Naive B cell (primary cell): ENCODE measurements around the gene NPPA. TPM values are rescaled to one million over a fixed set of nuclear protein-coding genes. Genes with fewer than 3 reads are reported as not detected.

ENCODE experiments used
- ATAC-seq, 2 donors: fragments of 150-1000 bp; cut with Tn5 transposase; 2 replicates each; pipeline ENCODE4 v1.10.0; 2021; ENCODE audit warnings: low read depth in 2 of 2, mild to moderate bottlenecking in 2 of 2, moderate library complexity in 2 of 2
- DNase-seq: peaks from one replicate; pipeline ENCODE4 v3.0.0; 2022
- H3K27ac Mint-ChIP-seq, 6 donors: one replicate each; pipeline ENCODE4 v1.8.0; 2020 to 2022; ENCODE audit warnings: mild to moderate bottlenecking in 6 of 6, mixed read lengths in 6 of 6, moderate library complexity in 5 of 6, inconsistent platforms in 2 of 6
- H3K27me3 Mint-ChIP-seq, 3 donors: one replicate each; pipeline ENCODE4 v1.8.0; 2021 to 2022; ENCODE audit warnings: mixed read lengths in 3 of 3, mild to moderate bottlenecking in 1 of 3
- H3K36me3 Mint-ChIP-seq, 2 donors: one replicate each; pipeline ENCODE4 v1.8.0; 2020 to 2022; ENCODE audit warnings: mixed read lengths in 2 of 2, inconsistent platforms in 1 of 2, mild to moderate bottlenecking in 1 of 2
- H3K4me1 Mint-ChIP-seq, 3 donors: one replicate each; pipeline ENCODE4 v1.8.0; 2020 to 2022; ENCODE audit warnings: mixed read lengths in 3 of 3, inconsistent platforms in 1 of 3, mild to moderate bottlenecking in 1 of 3, moderate library complexity in 1 of 3
- H3K4me3 Mint-ChIP-seq, 8 donors: one replicate each; pipeline ENCODE4 v1.8.0; 2020 to 2022; ENCODE audit warnings: mild to moderate bottlenecking in 8 of 8, mixed read lengths in 8 of 8, moderate library complexity in 8 of 8, inconsistent platforms in 2 of 8
- H3K9me3 Mint-ChIP-seq, 7 donors: one replicate each; pipeline ENCODE4 v1.8.0; 2020 to 2022; ENCODE audit warnings: mixed read lengths in 7 of 7, mild to moderate bottlenecking in 5 of 7, inconsistent platforms in 2 of 7, moderate library complexity in 1 of 7
- polyA plus RNA-seq, 6 donors: library from polyadenylated mRNA; unstranded; fragments of 300-500 nt; fragmentation: Illumina TruSeq; gene quantifications; one replicate each; pipeline ENCODE4 v1.2.3, GENCODE V29; 2021; ENCODE audit warnings: low read depth in 6 of 6

Gene NPPA
- polyA plus RNA-seq, 6 donors from 2014 or later = not detected

DNA sequence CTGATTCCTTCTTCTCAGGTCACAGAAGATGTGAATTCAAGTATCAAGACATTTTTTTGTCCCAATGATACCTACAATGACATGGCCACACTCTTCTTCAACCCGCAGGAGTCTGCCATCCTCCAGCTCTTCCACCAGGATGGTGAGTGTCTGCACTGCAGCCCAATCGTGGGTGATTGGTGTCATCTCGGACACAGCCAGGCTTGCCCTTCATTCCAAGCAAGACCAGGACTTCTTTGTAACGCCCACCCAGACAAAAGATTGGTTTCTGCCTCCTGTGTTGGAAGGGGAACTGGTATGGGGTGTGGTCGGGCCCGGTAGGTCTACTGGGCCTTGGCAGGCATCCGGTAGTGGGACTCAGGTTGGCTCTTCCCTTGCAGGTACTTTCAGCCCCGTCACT lies 14.1 kb downstream of the NPPA start:
- Mint-ChIP-seq H3K27ac (peak overlapping the region in 2 of 6 donors; percentile 42 to 65), H3K36me3 (peaks cover 11 to 20% of the 10 kb centered on the region in 2 donors), H3K4me3 (no peak overlapping the region), H3K27me3 (no peaks in the 10 kb centered on the region), H3K4me1 (peaks cover 2 to 4% (median 2%) of the 10 kb centered on the region in 3 donors), H3K9me3 (no peaks in the 10 kb centered on the region)
- DNase-seq = no peak
- no peak for ATAC-seq

DNA sequence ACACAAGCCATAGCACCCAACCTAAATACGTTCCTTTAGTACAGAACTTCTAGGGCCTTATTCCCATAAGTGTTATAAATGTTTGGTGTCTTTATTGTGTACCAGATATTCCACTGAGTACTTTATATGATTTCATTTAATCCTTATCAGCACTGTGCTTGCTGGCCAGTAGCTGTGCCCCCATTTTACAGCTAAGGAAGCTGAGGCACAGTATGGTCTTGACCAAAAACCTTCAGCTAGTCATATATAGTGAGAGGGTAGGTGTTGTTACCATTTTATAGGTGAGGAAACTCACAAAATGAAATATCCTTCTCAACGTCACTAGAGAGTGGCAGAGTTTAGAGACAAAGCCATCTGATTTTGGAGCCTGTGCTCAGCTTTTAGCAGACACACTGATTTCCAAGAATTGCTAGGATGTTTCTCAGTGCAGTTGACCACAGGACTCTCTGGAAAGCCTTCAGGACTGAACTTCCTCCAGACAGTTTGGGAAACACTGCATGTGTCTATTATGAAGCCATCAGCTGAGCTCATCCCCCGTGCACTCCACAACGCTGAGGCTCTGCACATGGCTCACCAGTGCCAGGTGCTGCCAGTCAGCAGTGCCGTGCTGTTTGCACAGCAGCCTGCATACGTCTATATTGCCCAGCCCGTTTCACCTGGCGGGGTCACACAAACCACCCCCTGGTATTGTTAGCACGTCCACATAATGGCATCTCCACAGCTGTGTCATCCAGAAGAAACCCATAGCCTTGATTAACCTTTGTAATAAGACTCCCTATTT lies 15.4 kb downstream of the NPPA start:
- H3K27ac Mint-ChIP-seq = peak overlapping the region in 1 of 6 donors; percentile 15
- no peak for ATAC-seq
- H3K27me3 Mint-ChIP-seq = no peaks in the 10 kb centered on the region
- DNase-seq = no peak
- H3K36me3 Mint-ChIP-seq = peaks cover 10 to 23% of the 10 kb centered on the region in 2 donors
- H3K4me3 Mint-ChIP-seq = no peak overlapping the region
- no peaks in the 10 kb centered on the region for H3K9me3 Mint-ChIP-seq
- H3K4me1 Mint-ChIP-seq = peaks cover 0 to 3% (median 0%) of the 10 kb centered on the region in 3 donors

DNA sequence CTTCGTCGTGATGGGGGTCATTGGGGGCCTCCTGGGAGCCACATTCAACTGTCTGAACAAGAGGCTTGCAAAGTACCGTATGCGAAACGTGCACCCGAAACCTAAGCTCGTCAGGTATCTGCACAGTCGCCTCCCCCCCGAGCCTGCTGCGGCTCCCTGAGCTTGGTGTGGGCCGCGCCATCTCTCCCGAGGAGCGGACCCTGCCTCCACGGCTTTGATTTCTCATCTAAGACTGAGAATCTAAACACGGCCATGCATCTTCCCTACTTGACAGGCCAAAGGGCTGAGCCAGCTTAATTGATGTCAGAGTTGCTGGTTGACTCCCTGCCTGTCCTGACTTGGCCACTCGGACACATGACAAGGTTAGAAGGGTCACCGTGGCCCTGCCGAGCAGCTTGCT lies 19.1 kb downstream of the NPPA start:
- ATAC-seq (no peak), DNase-seq (no peak)
- Mint-ChIP-seq H3K36me3 (peaks cover 5 to 8% of the 10 kb centered on the region in 2 donors), H3K4me3 (no peak overlapping the region), H3K9me3 (no peaks in the 10 kb centered on the region), H3K27me3 (no peaks in the 10 kb centered on the region), H3K4me1 (peaks cover 0 to 3% (median 0%) of the 10 kb centered on the region in 3 donors), H3K27ac (no peak overlapping the region)

GRCh38 chr1:11826946-11827345 lies 20.6 kb downstream of the NPPA start:
- no peak for DNase-seq
- peaks cover 0 to 10% of the 10 kb centered on the region in 2 donors for H3K36me3 Mint-ChIP-seq
- peaks cover 0 to 3% (median 0%) of the 10 kb centered on the region in 3 donors for H3K4me1 Mint-ChIP-seq
- ATAC-seq = no peak
- no peak overlapping the region for H3K27ac Mint-ChIP-seq
- no peak overlapping the region for H3K4me3 Mint-ChIP-seq
- no peaks in the 10 kb centered on the region for H3K9me3 Mint-ChIP-seq
- no peaks in the 10 kb centered on the region for H3K27me3 Mint-ChIP-seq

DNA sequence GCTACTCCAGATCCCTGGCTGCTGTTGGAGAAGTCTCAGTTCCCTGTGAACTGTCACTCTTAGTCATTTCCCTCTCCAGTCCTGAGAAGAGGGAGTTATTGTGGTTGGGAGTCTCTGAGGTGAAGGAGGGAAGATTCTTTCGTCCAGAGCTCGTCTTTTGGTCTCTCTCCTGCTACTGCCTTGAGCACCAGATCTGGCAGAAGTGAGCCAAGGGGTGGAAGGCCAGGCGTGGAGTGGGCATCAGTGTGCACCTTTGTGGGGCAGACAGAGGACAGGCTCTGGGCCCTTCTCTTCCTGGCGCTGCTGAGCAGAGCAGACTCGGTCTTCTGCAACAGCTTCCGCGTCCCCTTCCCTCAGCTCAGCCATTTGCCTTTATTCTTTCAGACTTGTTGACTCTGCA lies 22.5 kb downstream of the NPPA start:
- peaks cover 0 to 9% (median 0%) of the 10 kb centered on the region in 3 donors for H3K4me1 Mint-ChIP-seq
- peaks cover 0 to 19% of the 10 kb centered on the region in 2 donors for H3K36me3 Mint-ChIP-seq
- H3K9me3 Mint-ChIP-seq = no peaks in the 10 kb centered on the region
- no peak for ATAC-seq
- no peaks in the 10 kb centered on the region for H3K27me3 Mint-ChIP-seq
- DNase-seq = no peak
- H3K4me3 Mint-ChIP-seq = no peak overlapping the region
- no peak overlapping the region for H3K27ac Mint-ChIP-seq

- peaks cover 8 to 29% of the 10 kb centered on the region in 2 donors for H3K36me3 Mint-ChIP-seq
- peak overlapping the region in 2 of 6 donors; percentile 13 to 47 for H3K27ac Mint-ChIP-seq
- H3K27me3 Mint-ChIP-seq = no peaks in the 10 kb centered on the region
Observed at GRCh38 chr1:11823366-11824137, 24.0 kb downstream of the NPPA start.

GRCh38 chr1:11822091-11822490 lies 25.5 kb downstream of the NPPA start:
- DNase-seq (no peak), ATAC-seq (no peak)
- no peaks in the 10 kb centered on the region for H3K9me3 Mint-ChIP-seq
- H3K27me3 Mint-ChIP-seq = no peaks in the 10 kb centered on the region
- H3K4me1 Mint-ChIP-seq = peaks cover 6 to 16% (median 7%) of the 10 kb centered on the region in 3 donors
- H3K36me3 Mint-ChIP-seq = peaks cover 13 to 28% of the 10 kb centered on the region in 2 donors
- no peak overlapping the region for H3K4me3 Mint-ChIP-seq
- H3K27ac Mint-ChIP-seq = peak overlapping the region in 1 of 6 donors; percentile 45

More at GRCh38 chr1:11823366-11824137, 24.0 kb downstream of the NPPA start:
- no peaks in the 10 kb centered on the region for H3K9me3 Mint-ChIP-seq
- no peak for DNase-seq
- H3K4me3 Mint-ChIP-seq = no peak overlapping the region
- H3K4me1 Mint-ChIP-seq = peaks cover 4 to 14% (median 6%) of the 10 kb centered on the region in 3 donors
- ATAC-seq = no peak

- DNase-seq (no peak), ATAC-seq (no peak)
- Mint-ChIP-seq H3K27ac (peak overlapping the region in 4 of 6 donors; percentile 34 to 93 (median 48)), H3K27me3 (no peaks in the 10 kb centered on the region), H3K4me1 (peaks cover 19 to 63% (median 34%) of the 10 kb centered on the region in 3 donors), H3K4me3 (peak overlapping the region in 1 of 8 donors; percentile 44), H3K9me3 (no peaks in the 10 kb centered on the region), H3K36me3 (peaks cover 24 to 30% of the 10 kb centered on the region in 2 donors)
Observed at GRCh38 chr1:11817192-11817591, 30.4 kb downstream of the NPPA start.

GRCh38 chr1:11813021-11813420 lies 34.6 kb downstream of the NPPA start:
- peaks cover 23 to 83% (median 50%) of the 10 kb centered on the region in 3 donors for H3K4me1 Mint-ChIP-seq
- DNase-seq (no peak), ATAC-seq (no peak)
- H3K36me3 Mint-ChIP-seq = peaks cover 7 to 28% of the 10 kb centered on the region in 2 donors
- peak overlapping the region in 3 of 8 donors; percentile 45 to 61 (median 48) for H3K4me3 Mint-ChIP-seq
- no peaks in the 10 kb centered on the region for H3K27me3 Mint-ChIP-seq
- peak overlapping the region; percentile 6 to 100 (median 82) for H3K27ac Mint-ChIP-seq
- no peaks in the 10 kb centered on the region for H3K9me3 Mint-ChIP-seq

GRCh38 chr1:11807133-11807532 lies 40.5 kb downstream of the NPPA start:
- no peak for DNase-seq
- peak overlapping the region; percentile 89 to 100 (median 97) for H3K4me3 Mint-ChIP-seq
- H3K27me3 Mint-ChIP-seq = no peaks in the 10 kb centered on the region
- H3K36me3 Mint-ChIP-seq = peaks cover 0 to 11% of the 10 kb centered on the region in 2 donors
- no peaks in the 10 kb centered on the region for H3K9me3 Mint-ChIP-seq
- peaks cover 47 to 77% (median 66%) of the 10 kb centered on the region in 3 donors for H3K4me1 Mint-ChIP-seq
- H3K27ac Mint-ChIP-seq = peak overlapping the region; percentile 98 to 100 (median 99)
- ATAC-seq = no peak

GRCh38 chr1:11806307-11806936 lies 41.2 kb downstream of the NPPA start:
- no peaks in the 10 kb centered on the region for H3K9me3 Mint-ChIP-seq
- DNase-seq (no peak), ATAC-seq (peak; percentile 64 to 66)
- peak overlapping the region; percentile 98 to 100 (median 99) for H3K27ac Mint-ChIP-seq
- H3K36me3 Mint-ChIP-seq = peaks cover 0 to 4% of the 10 kb centered on the region in 2 donors
- peaks cover 51 to 79% (median 65%) of the 10 kb centered on the region in 3 donors for H3K4me1 Mint-ChIP-seq
- H3K27me3 Mint-ChIP-seq = no peaks in the 10 kb centered on the region
- H3K4me3 Mint-ChIP-seq = peak overlapping the region; percentile 89 to 100 (median 97)

- H3K27me3 Mint-ChIP-seq = no peaks in the 10 kb centered on the region
- peaks cover 58 to 84% (median 73%) of the 10 kb centered on the region in 3 donors for H3K4me1 Mint-ChIP-seq
- peak within 1 kb of the TSS; percentile 89 to 100 (median 97) for H3K4me3 Mint-ChIP-seq
- peak; percentile 100 for DNase-seq
- ATAC-seq = peak; percentile 82 to 84
- H3K27ac Mint-ChIP-seq = peak within 1 kb of the TSS; percentile 98 to 100 (median 99)
- H3K9me3 Mint-ChIP-seq = no peaks in the 10 kb centered on the region
- H3K36me3 Mint-ChIP-seq = peaks cover 0 to 4% of the 10 kb centered on the region in 2 donors
Observed at GRCh38 chr1:11805422-11806306, 41.9 kb downstream of the NPPA start, which contains the start of the genes CLCN6 and MTHFR. TSS of gene CLCN6 (plus strand) at chr1:11806191. CDS start at chr1:11806263, 72 bp downstream. TSS of gene MTHFR (minus strand) at chr1:11805964. CDS start at chr1:11803116, 2,848 bp downstream.
